ENCODE measurements around the gene MRPL19. TPM values are rescaled to one million over a fixed set of nuclear protein-coding genes. Genes with fewer than 3 reads are reported as not detected.
A peak's percentile ranks its signal among the peaks of the same experiment; 100 is the strongest.

Gene MRPL19
- total and polyA plus RNA-seq, 2 donors from 2014 or later, result 54.7 to 55.6 TPM

GRCh38 chr2:75622929-75623328 lies 23.7 kb upstream of the MRPL19 start:
- FAIRE-seq, result no peak

GRCh38 chr2:75627902-75628504 lies 18.6 kb upstream of the MRPL19 start:
- Histone ChIP-seq H3K27me3 (ENCODE audit: control insufficient read depth, insufficient read depth, low read length) (no peaks in the 10 kb centered on the region), H3K4me3 (ENCODE audit: low read length in 3 of 3) (no peak overlapping the region), H3K36me3 (ENCODE audit: control insufficient read depth in 2 of 3, insufficient read depth in 3 of 3, low read length in 3 of 3) (no peaks in the 10 kb centered on the region), H3K9ac (ENCODE audit: low read length in 3 of 3) (no peak overlapping the region), H3K9me3 (ENCODE audit: control insufficient read depth in 2 of 3, insufficient read depth in 1 of 3, low read length in 3 of 3) (no peaks in the 10 kb centered on the region), H3K4me1 (ENCODE audit: control insufficient read depth in 2 of 3, insufficient read depth in 2 of 3, low read depth in 1 of 3, low read length in 3 of 3) (no peaks in the 10 kb centered on the region), H3K27ac (ENCODE audit: low read depth in 2 of 2, low read length in 2 of 2) (no peak overlapping the region)
- FAIRE-seq (no peak), DNase-seq (peak; percentile 85 to 93 (median 87))
- TF ChIP-seq CTCF (IDR thresholded peaks at IDR 0.05; ENCODE audit: borderline replicate concordance, extremely low read depth, insufficient read depth), result peak; percentile 92
- intact Hi-C loops (cut with DNase I), result no loop called here

More at GRCh38 chr2:75622929-75623328, 23.7 kb upstream of the MRPL19 start:
- no peak for DNase-seq
- no peaks in the 10 kb centered on the region for H3K4me1 ChIP-seq (ENCODE audit: control insufficient read depth in 2 of 3, insufficient read depth in 2 of 3, low read depth in 1 of 3, low read length in 3 of 3)
- no peaks in the 10 kb centered on the region for H3K36me3 ChIP-seq (ENCODE audit: control insufficient read depth in 2 of 3, insufficient read depth in 3 of 3, low read length in 3 of 3)
- no peak overlapping the region for H3K9ac ChIP-seq (ENCODE audit: low read length in 3 of 3)
- intact Hi-C loops (cut with DNase I), result no loop called here
- no peaks in the 10 kb centered on the region for H3K27me3 ChIP-seq (ENCODE audit: control insufficient read depth, insufficient read depth, low read length)
- no peak overlapping the region for H3K27ac ChIP-seq (ENCODE audit: low read depth in 2 of 2, low read length in 2 of 2)
- no peak for TF ChIP-seq CTCF (IDR thresholded peaks at IDR 0.05; ENCODE audit: borderline replicate concordance, extremely low read depth, insufficient read depth)
- H3K4me3 ChIP-seq (ENCODE audit: low read length in 3 of 3), result no peak overlapping the region
- H3K9me3 ChIP-seq (ENCODE audit: control insufficient read depth in 2 of 3, insufficient read depth in 1 of 3, low read length in 3 of 3), result no peaks in the 10 kb centered on the region

- Histone ChIP-seq H3K4me1 (ENCODE audit: control insufficient read depth in 2 of 3, insufficient read depth in 2 of 3, low read depth in 1 of 3, low read length in 3 of 3) (no peaks in the 10 kb centered on the region), H3K27ac (ENCODE audit: low read depth in 2 of 2, low read length in 2 of 2) (no peak overlapping the region), H3K27me3 (ENCODE audit: control insufficient read depth, insufficient read depth, low read length) (no peaks in the 10 kb centered on the region), H3K4me3 (ENCODE audit: low read length in 3 of 3) (no peak overlapping the region), H3K9ac (ENCODE audit: low read length in 3 of 3) (no peak overlapping the region), H3K36me3 (ENCODE audit: control insufficient read depth in 2 of 3, insufficient read depth in 3 of 3, low read length in 3 of 3) (no peaks in the 10 kb centered on the region), H3K9me3 (ENCODE audit: control insufficient read depth in 2 of 3, insufficient read depth in 1 of 3, low read length in 3 of 3) (no peaks in the 10 kb centered on the region)
- FAIRE-seq (no peak), DNase-seq (no peak)
- TF ChIP-seq CTCF (IDR thresholded peaks at IDR 0.05; ENCODE audit: borderline replicate concordance, extremely low read depth, insufficient read depth), result no peak
- intact Hi-C loops (cut with DNase I), result no loop called here
Measured at GRCh38 chr2:75632091-75632701, 14.4 kb upstream of the MRPL19 start.
